Stomach (tissue), 4 donors: ENCODE results near the gene MAP3K5.

Experiments used
- CTCF ChIP-seq, 7 experiments: fragments of 450-650 bp in 4 of 7; fragments of 200-600 bp in 3 of 7; sonication (generic) in 3 of 7; IDR thresholded peaks; one replicate each; pipeline ENCODE4 v1.5.1; 2016 to 2019; ENCODE audit warnings: antibody characterized with exemption in 7 of 7, control low read depth in 2 of 7, mild to moderate bottlenecking in 1 of 7
- EP300 ChIP-seq: sonication (generic); formaldehyde crosslinking; IDR thresholded peaks from one replicate; pipeline ENCODE4 v1.6.1; 2017; ENCODE audit warnings: antibody characterized with exemption

- TF ChIP-seq CTCF (IDR thresholded peaks at IDR 0.05) = no peak
- TF ChIP-seq EP300 = no peak
These were observed 53.6 kb downstream of the MAP3K5 start for GRCh38 chr6:136738692-136739057.
